ENCODE data around the gene TNFAIP8L3. TPM values are rescaled to one million over a fixed set of nuclear protein-coding genes. Genes with fewer than 3 reads are reported as not detected.

TNFAIP8L3 gene
- total RNA-seq, 1 donor from 2014 or later = 4.6 TPM

DNA sequence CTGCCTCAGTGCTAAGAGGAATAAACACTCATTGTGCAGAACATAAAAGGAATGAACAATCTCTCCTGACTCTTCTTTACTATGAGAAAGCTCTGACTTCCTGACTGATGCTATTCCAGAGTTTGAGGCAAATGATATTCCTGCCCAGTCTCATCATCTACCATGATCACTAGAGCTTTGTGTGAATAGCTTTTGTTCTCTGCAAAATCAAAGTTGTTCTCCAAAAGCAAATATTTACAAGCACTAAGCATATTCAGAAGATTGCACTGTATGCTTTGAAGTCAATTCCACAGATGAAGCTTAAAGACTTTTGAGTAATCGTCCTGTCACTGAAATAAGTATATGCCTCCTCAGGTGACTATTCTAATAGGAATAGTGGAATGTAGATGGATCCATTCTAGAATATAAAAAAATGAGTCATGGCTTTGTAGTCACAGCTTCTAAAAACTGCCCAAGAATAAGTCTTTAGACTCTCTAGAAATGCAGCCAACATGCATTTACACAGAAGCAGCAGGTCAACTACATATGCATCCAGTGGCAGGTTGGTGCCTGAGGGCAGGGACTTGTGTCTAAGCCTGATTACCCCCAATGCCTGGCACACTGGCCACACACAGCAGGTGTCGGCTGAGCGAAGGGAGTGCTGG is 34.6 kb downstream of the TNFAIP8L3 start:
- TF ChIP-seq, protein P1, sequence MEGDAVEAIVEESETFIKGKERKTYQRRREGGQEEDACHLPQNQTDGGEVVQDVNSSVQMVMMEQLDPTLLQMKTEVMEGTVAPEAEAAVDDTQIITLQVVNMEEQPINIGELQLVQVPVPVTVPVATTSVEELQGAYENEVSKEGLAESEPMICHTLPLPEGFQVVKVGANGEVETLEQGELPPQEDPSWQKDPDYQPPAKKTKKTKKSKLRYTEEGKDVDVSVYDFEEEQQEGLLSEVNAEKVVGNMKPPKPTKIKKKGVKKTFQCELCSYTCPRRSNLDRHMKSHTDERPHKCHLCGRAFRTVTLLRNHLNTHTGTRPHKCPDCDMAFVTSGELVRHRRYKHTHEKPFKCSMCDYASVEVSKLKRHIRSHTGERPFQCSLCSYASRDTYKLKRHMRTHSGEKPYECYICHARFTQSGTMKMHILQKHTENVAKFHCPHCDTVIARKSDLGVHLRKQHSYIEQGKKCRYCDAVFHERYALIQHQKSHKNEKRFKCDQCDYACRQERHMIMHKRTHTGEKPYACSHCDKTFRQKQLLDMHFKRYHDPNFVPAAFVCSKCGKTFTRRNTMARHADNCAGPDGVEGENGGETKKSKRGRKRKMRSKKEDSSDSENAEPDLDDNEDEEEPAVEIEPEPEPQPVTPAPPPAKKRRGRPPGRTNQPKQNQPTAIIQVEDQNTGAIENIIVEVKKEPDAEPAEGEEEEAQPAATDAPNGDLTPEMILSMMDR (IDR thresholded peaks at IDR 0.05) = no peak
- H3K4me3 Mint-ChIP-seq (ENCODE audit: unreplicated experiment) = no peak overlapping the region
- H3K27me3 Mint-ChIP-seq (ENCODE audit: low read depth) = peaks cover 28% of the 10 kb centered on the region
- peaks cover 12% of the 10 kb centered on the region for H3K36me3 Mint-ChIP-seq (ENCODE audit: low read depth)
- DNase-seq (ENCODE audit: low spot score) = no peak
- H3K4me1 Mint-ChIP-seq (ENCODE audit: low read depth) = no peaks in the 10 kb centered on the region
- no peak overlapping the region for H3K27ac Mint-ChIP-seq (ENCODE audit: unreplicated experiment)
- H3K9me3 Mint-ChIP-seq (ENCODE audit: low read depth) = no peaks in the 10 kb centered on the region

DNA sequence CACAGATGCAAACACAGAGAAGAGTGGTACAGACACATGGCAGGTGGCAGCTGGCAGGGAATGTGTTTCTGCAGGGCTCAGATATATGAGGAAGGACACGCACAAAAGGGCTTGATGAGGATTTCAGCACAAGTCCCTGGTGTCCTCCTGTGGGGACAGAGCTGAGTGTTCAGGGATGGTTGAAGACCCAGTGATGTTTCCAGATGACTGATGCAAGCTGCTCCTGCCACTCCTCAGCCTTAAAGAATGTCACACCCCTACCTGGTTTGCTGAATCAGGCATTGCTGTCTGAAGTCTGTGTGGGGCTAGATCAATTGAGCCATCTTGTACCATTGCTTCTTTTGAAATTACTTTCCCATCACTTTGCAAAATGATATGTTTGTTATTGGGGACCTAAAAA is 40.2 kb downstream of the TNFAIP8L3 start:
- TF ChIP-seq, protein P1 (IDR thresholded peaks at IDR 0.05) = no peak
- H3K27me3 Mint-ChIP-seq (ENCODE audit: low read depth) = peaks cover 18% of the 10 kb centered on the region
- no peak overlapping the region for H3K27ac Mint-ChIP-seq (ENCODE audit: unreplicated experiment)
- DNase-seq (ENCODE audit: low spot score) = no peak
- no peak overlapping the region for H3K4me3 Mint-ChIP-seq (ENCODE audit: unreplicated experiment)
- H3K4me1 Mint-ChIP-seq (ENCODE audit: low read depth) = no peaks in the 10 kb centered on the region
- peaks cover 12% of the 10 kb centered on the region for H3K36me3 Mint-ChIP-seq (ENCODE audit: low read depth)
- no peaks in the 10 kb centered on the region for H3K9me3 Mint-ChIP-seq (ENCODE audit: low read depth)

DNA sequence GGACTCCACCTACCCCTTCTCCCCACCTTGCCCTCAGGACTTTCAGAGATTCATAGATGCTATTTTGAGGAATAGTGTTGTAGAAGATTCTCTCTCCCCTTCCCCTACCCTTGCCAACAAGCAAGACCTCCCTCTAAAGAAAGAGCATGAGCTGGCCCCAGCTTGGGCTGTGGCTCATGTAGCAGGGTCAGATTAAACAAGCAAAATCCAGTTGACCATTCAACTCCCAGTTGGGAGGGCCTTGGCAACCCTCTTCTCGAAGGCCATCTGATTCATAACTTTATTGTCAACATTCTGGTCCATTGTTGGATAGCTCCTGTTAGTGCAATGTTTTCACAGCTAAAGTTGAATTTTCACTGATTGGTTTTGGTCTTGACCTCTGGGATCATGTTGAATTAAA is 41.1 kb downstream of the TNFAIP8L3 start:
- peaks cover 11% of the 10 kb centered on the region for H3K36me3 Mint-ChIP-seq (ENCODE audit: low read depth)
- H3K4me3 Mint-ChIP-seq (ENCODE audit: unreplicated experiment) = no peak overlapping the region
- H3K27me3 Mint-ChIP-seq (ENCODE audit: low read depth) = peaks cover 17% of the 10 kb centered on the region
- TF ChIP-seq, protein P1 (IDR thresholded peaks at IDR 0.05) = no peak
- no peaks in the 10 kb centered on the region for H3K9me3 Mint-ChIP-seq (ENCODE audit: low read depth)
- no peak overlapping the region for H3K27ac Mint-ChIP-seq (ENCODE audit: unreplicated experiment)
- H3K4me1 Mint-ChIP-seq (ENCODE audit: low read depth) = peaks cover 2% of the 10 kb centered on the region
- DNase-seq (ENCODE audit: low spot score) = no peak

DNA sequence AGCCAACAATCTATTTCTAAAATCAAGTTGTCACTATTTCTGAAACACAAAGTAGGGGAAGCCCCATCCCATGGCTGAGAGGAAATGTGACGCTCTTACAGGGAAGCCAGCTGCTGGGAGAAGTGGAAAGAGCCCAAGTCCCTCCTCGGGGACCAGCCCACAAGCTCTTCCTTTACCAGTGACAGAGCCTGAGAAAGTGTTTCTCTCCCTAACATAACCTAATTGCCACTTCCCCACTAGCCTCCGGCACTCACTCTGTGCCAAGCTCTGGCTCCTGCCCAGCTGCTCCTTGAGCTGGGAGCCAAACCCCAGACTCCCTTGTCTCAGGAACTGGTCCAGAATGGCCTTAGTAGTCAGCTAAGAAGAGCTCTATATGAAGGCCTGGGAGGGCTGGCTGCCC is 42.9 kb downstream of the TNFAIP8L3 start:
- H3K27me3 Mint-ChIP-seq (ENCODE audit: low read depth) = peaks cover 7% of the 10 kb centered on the region
- H3K9me3 Mint-ChIP-seq (ENCODE audit: low read depth) = no peaks in the 10 kb centered on the region
- no peak for DNase-seq (ENCODE audit: low spot score)
- no peak overlapping the region for H3K27ac Mint-ChIP-seq (ENCODE audit: unreplicated experiment)
- TF ChIP-seq, protein P1 (IDR thresholded peaks at IDR 0.05) = no peak
- peaks cover 2% of the 10 kb centered on the region for H3K36me3 Mint-ChIP-seq (ENCODE audit: low read depth)
- H3K4me1 Mint-ChIP-seq (ENCODE audit: low read depth) = peaks cover 18% of the 10 kb centered on the region
- no peak overlapping the region for H3K4me3 Mint-ChIP-seq (ENCODE audit: unreplicated experiment)

DNA sequence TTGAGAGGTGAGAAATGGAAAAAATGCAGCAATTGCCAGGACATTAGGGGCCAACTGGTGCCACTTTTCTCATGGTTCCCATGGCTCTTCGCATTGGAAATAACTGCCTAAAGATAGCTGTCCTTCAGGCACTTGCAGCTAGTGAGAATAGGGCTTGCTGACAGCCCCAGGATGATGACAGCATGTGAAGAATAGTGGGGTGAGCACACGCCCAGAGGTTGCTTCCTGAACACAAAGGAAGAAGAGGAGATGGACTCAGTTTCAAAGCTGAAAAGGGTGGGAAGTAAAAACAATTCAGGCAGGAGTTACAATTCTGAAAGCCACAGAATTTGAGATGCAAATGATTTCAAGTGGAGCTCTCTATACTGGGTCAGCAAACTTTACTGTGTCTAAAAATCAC is 45.6 kb downstream of the TNFAIP8L3 start:
- H3K27ac Mint-ChIP-seq (ENCODE audit: unreplicated experiment) = no peak overlapping the region
- H3K4me3 Mint-ChIP-seq (ENCODE audit: unreplicated experiment) = no peak overlapping the region
- peaks cover 20% of the 10 kb centered on the region for H3K4me1 Mint-ChIP-seq (ENCODE audit: low read depth)
- peaks cover 3% of the 10 kb centered on the region for H3K27me3 Mint-ChIP-seq (ENCODE audit: low read depth)
- no peaks in the 10 kb centered on the region for H3K36me3 Mint-ChIP-seq (ENCODE audit: low read depth)
- TF ChIP-seq, protein P1 (IDR thresholded peaks at IDR 0.05) = no peak
- no peak for DNase-seq (ENCODE audit: low spot score)
- H3K9me3 Mint-ChIP-seq (ENCODE audit: low read depth) = no peaks in the 10 kb centered on the region
